A549 (cell line): Measurements from ENCODE around the gene ROBO1. TPM values are rescaled to one million over a fixed set of nuclear protein-coding genes. Genes with fewer than 3 reads are reported as not detected.

ENCODE experiments used
- ATAC-seq, 2 experiments: fragments of 200-7000 bp in 1 of 2; fragments of >200 bp in 1 of 2; cut with Nextera tagmentation in 1 of 2; cut with Tn5 transposase in 1 of 2; 3 replicates each; pipeline versions ENCODE4 v1.8.0 to v1.9.1; 2018 to 2020; ENCODE audit warnings: mild to moderate bottlenecking in 1 of 2, moderate library complexity in 1 of 2
- CTCF ChIA-PET: fragments of 300-600 bp; sonication (Branson Sonifier 250); formaldehyde crosslinking; extraction: SDS; loops from one replicate; lab custom pipeline; 2021; ENCODE audit warnings: antibody characterized with exemption, inconsistent platforms; lab: Yijun Ruan, JAX
- POLR2A ChIA-PET: fragments of 350-600 bp; formaldehyde crosslinking; extraction: SDS; loops from one replicate; lab custom pipeline; 2021; ENCODE audit warnings: antibody characterized with exemption, inconsistent platforms; lab: Yijun Ruan, JAX
- DNase-seq, 2 experiments: peaks; one replicate each; pipeline versions ENCODE4 v3.0.0 to v3.0.0-alpha.2; 2011 to 2016; ENCODE audit warnings: low read depth in 1 of 2, low spot score in 1 of 2
- FAIRE-seq: peaks from 2 replicates; lab custom pipeline; 2011; peaks lifted over from hg19 to GRCh38; lab: Jason Lieb, UNC
- H3K27ac ChIP-seq, 2 experiments: fragments of >200 bp; sonication (Bioruptor Twin); formaldehyde crosslinking; 3 replicates each; pipeline ENCODE4 v1.5.1; 2016 to 2017
- H3K4me1 ChIP-seq: fragments of >200 bp; sonication (Bioruptor Twin); formaldehyde crosslinking; 3 replicates; pipeline ENCODE4 v1.6.1; 2016
- H3K4me2 ChIP-seq: fragments of >200 bp; sonication (Bioruptor Twin); formaldehyde crosslinking; 3 replicates; pipeline ENCODE4 v1.6.1; 2016
- H3K4me3 ChIP-seq: fragments of >200 bp; sonication (Bioruptor Twin); formaldehyde crosslinking; 3 replicates; pipeline ENCODE4 v1.5.1; 2016
- H3K9me3 ChIP-seq: fragments of >200 bp; sonication (Bioruptor Twin); formaldehyde crosslinking; 3 replicates; pipeline ENCODE4 v1.6.1; 2016
- CEBPB ChIP-seq, 2 experiments: fragments of >200 bp in 1 of 2; sonication (Bioruptor Twin) in 1 of 2; formaldehyde crosslinking in 1 of 2; IDR thresholded peaks; 2 replicates each; pipeline ENCODE4 v1.6.1; 2012 to 2016
- CHD2 ChIP-seq: fragments of 150-350 bp; IDR thresholded peaks from 2 replicates; pipeline ENCODE4 v1.6.1; 2014; ENCODE audit warnings: low read length; ENCODE audit not compliant: partially characterized antibody
- JUNB ChIP-seq: fragments of >200 bp; sonication (Bioruptor Twin); formaldehyde crosslinking; IDR thresholded peaks from 2 replicates; pipeline ENCODE4 v1.6.1; 2016
- KDM5A ChIP-seq: fragments of 200-600 bp; sonication (generic); IDR thresholded peaks from 2 replicates; pipeline ENCODE4 v1.6.1; 2016; ENCODE audit warnings: antibody characterized with exemption, mild to moderate bottlenecking
- MAZ ChIP-seq: fragments of 150-350 bp; IDR thresholded peaks from 2 replicates; pipeline ENCODE4 v1.6.1; 2014; ENCODE audit warnings: antibody characterized with exemption, low read depth, low read length, borderline replicate concordance
- MYC ChIP-seq: IDR thresholded peaks from 2 replicates; pipeline ENCODE4 v1.6.1; 2012; ENCODE audit warnings: mild to moderate bottlenecking, inconsistent platforms, low read length, improper control_type of control experiment, borderline replicate concordance
- NFE2L2 ChIP-seq: fragments of 150-350 bp; conservative IDR thresholded peaks from 2 replicates; pipeline ENCODE4 v1.6.1; 2014; ENCODE audit warnings: low read length
- NPAS2 ChIP-seq: fragments of 250-450 bp; sonication (Bioruptor Pico); IDR thresholded peaks from 2 replicates; pipeline ENCODE4 v1.8.0; 2022; ENCODE audit warnings: mild to moderate bottlenecking, moderate library complexity, borderline replicate concordance
- PHF8 ChIP-seq: fragments of 200-600 bp; sonication (generic); IDR thresholded peaks from 2 replicates; pipeline ENCODE4 v1.6.1; 2016; ENCODE audit warnings: low read depth, mild to moderate bottlenecking, antibody characterized with exemption, moderate library complexity, borderline replicate concordance
- TFCP2L1 ChIP-seq: fragments of 250-450 bp; sonication (Bioruptor Pico); IDR thresholded peaks from 2 replicates; pipeline ENCODE4 v1.5.0; 2021; ENCODE audit warnings: mild to moderate bottlenecking
- TP53 ChIP-seq: fragments of 250-450 bp; sonication (Bioruptor Pico); IDR thresholded peaks from 2 replicates; pipeline ENCODE4 v1.5.0; 2021; ENCODE audit warnings: mild to moderate bottlenecking, moderate library complexity
- WGBS: methylation state at CpG from one replicate; pipeline ENCODE4 v1.1.6; 2017; ENCODE audit errors: missing lambda C conversion rate; 5-methylcytosine and 5-hydroxymethylcytosine counted together
- polyA plus RNA-seq, 4 experiments: library from polyadenylated mRNA; depleted of rRNA in 3 of 4; stranded (reverse); fragments of >200 nt; fragmentation: RNase III in 1 of 4; extraction: RNeasy Plus Mini Kit Qiagen cat#74134 plus additional on column Dnase treatment in 1 of 4; gene quantifications; 2 replicates in 3 of 4; 3 replicates in 1 of 4; pipeline ENCODE4 v1.2.3, GENCODE V29; 2011 to 2017
- TF ChIP-seq, protein P1 (sequence below): fragments of >200 bp; sonication (Bioruptor Twin); formaldehyde crosslinking; IDR thresholded peaks from 2 replicates; pipeline ENCODE4 v1.6.1; 2016
- TF ChIP-seq, protein P2 (sequence below): fragments of >200 bp; sonication (Bioruptor Twin); formaldehyde crosslinking; IDR thresholded peaks from 3 replicates; pipeline ENCODE4 v1.6.1; 2016
- TF ChIP-seq, protein P3 (sequence below): IDR thresholded peaks from 2 replicates; pipeline ENCODE4 v1.6.1; 2012
- TF ChIP-seq, protein P4 (sequence below): fragments of 200-600 bp; sonication (generic); IDR thresholded peaks from 2 replicates; pipeline ENCODE4 v1.6.1; 2016; ENCODE audit warnings: antibody characterized with exemption, mild to moderate bottlenecking, moderate library complexity

ROBO1 gene
- polyA plus RNA-seq, 2 of the 4 experiments (the other 2 are of a cell fraction), result 25.3 to 35.6 TPM

DNA sequence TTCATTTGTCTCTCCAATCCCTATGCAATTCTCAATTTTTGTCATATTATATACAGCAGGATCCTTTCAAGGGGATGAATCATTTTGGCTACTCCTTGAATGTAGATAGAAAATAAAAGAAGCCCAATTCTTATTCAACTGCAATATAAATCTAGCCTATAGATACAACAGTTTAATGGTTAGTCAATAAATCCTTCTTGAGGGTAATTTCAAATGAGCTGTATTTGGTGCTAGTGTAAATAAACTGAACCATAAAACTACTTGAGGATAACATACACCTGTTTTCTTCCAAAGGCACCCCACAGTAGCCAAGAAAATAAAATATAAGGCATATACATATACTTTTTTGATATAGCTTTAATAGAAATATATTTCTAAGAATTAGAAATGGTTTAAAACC lies 830.3 kb downstream of the ROBO1 start:
- ChIA-PET POLR2A (no interaction called here), CTCF (no interaction called here)
- FAIRE-seq (no peak), DNase-seq (no peak), ATAC-seq (no peak)
- TF ChIP-seq CEBPB (IDR thresholded peaks at IDR 0.05) (no peak), TP53 (CRISPR knock-in tag) (no peak), KDM5A (no peak), MAZ (no peak), TFCP2L1 (CRISPR knock-in tag) (no peak)
- TF ChIP-seq, protein P1, sequence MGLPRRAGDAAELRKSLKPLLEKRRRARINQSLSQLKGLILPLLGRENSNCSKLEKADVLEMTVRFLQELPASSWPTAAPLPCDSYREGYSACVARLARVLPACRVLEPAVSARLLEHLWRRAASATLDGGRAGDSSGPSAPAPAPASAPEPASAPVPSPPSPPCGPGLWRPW, result no peak
- TF ChIP-seq, protein P2, sequence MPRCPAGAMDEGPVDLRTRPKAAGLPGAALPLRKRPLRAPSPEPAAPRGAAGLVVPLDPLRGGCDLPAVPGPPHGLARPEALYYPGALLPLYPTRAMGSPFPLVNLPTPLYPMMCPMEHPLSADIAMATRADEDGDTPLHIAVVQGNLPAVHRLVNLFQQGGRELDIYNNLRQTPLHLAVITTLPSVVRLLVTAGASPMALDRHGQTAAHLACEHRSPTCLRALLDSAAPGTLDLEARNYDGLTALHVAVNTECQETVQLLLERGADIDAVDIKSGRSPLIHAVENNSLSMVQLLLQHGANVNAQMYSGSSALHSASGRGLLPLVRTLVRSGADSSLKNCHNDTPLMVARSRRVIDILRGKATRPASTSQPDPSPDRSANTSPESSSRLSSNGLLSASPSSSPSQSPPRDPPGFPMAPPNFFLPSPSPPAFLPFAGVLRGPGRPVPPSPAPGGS, result no peak
- Histone ChIP-seq H3K4me1 (peaks cover 10% of the 10 kb centered on the region; the same call in 2 of the 3 replicates), H3K4me2 (no peak overlapping the region), H3K27ac (no peak overlapping the region), H3K9me3 (no peaks in the 10 kb centered on the region), H3K4me3 (no peak overlapping the region)

DNA sequence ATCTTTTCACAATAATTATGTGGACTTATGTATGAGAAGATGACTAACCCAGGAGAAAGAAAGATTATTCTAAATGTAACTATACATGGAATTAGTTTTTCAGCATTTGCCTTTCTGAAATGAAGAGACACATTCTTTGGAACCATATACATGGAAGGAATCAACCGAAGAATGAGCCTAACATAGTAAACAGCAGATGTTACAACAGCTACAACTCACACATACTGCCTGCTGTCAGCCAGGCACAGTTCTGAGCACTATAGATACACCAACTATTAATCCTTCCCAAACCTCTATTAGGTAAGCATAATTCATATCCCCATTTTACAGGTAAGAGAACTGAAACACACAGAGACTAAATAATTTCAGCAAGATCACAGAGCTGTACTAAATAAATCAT lies 840.0 kb downstream of the ROBO1 start:
- CTCF ChIA-PET, result no interaction called here
- H3K9me3 ChIP-seq, result no peaks in the 10 kb centered on the region
- H3K27ac ChIP-seq, result no peak overlapping the region
- WGBS, result 37% methylated on average over 1 of the region's 1 CpG
- TF ChIP-seq PHF8, result no peak
- TF ChIP-seq, protein P3, sequence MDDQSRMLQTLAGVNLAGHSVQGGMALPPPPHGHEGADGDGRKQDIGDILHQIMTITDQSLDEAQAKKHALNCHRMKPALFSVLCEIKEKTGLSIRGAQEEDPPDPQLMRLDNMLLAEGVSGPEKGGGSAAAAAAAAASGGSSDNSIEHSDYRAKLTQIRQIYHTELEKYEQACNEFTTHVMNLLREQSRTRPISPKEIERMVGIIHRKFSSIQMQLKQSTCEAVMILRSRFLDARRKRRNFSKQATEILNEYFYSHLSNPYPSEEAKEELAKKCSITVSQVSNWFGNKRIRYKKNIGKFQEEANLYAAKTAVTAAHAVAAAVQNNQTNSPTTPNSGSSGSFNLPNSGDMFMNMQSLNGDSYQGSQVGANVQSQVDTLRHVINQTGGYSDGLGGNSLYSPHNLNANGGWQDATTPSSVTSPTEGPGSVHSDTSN, result no peak
- TF ChIP-seq, protein P4, sequence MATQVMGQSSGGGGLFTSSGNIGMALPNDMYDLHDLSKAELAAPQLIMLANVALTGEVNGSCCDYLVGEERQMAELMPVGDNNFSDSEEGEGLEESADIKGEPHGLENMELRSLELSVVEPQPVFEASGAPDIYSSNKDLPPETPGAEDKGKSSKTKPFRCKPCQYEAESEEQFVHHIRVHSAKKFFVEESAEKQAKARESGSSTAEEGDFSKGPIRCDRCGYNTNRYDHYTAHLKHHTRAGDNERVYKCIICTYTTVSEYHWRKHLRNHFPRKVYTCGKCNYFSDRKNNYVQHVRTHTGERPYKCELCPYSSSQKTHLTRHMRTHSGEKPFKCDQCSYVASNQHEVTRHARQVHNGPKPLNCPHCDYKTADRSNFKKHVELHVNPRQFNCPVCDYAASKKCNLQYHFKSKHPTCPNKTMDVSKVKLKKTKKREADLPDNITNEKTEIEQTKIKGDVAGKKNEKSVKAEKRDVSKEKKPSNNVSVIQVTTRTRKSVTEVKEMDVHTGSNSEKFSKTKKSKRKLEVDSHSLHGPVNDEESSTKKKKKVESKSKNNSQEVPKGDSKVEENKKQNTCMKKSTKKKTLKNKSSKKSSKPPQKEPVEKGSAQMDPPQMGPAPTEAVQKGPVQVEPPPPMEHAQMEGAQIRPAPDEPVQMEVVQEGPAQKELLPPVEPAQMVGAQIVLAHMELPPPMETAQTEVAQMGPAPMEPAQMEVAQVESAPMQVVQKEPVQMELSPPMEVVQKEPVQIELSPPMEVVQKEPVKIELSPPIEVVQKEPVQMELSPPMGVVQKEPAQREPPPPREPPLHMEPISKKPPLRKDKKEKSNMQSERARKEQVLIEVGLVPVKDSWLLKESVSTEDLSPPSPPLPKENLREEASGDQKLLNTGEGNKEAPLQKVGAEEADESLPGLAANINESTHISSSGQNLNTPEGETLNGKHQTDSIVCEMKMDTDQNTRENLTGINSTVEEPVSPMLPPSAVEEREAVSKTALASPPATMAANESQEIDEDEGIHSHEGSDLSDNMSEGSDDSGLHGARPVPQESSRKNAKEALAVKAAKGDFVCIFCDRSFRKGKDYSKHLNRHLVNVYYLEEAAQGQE, result no peak
- TF ChIP-seq NFE2L2, result no peak
- no peak overlapping the region for H3K4me2 ChIP-seq
- H3K4me1 ChIP-seq, result no peaks in the 10 kb centered on the region
- ATAC-seq (no peak), FAIRE-seq (no peak), DNase-seq (no peak)
- POLR2A ChIA-PET, result no interaction called here
- no peak overlapping the region for H3K4me3 ChIP-seq

DNA sequence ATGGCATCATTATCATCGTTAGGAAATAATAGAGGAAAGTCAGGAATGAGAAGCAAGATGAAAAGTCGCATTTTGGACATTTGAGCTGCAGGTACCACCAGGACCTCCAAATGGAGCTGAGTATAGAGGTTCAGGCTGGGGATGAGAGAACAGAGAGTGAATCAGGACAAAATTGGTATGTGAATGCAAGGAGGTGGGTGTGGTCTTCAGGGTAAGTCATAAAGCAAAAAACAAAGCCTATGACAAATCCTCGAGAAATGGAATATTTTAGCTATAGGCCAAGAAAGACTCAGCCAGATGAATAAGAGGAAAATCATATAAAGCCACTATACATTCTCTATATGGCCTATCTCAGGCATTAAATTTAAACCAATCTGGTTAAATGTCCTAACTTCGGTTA lies 841.3 kb downstream of the ROBO1 start:
- ATAC-seq (no peak), FAIRE-seq (no peak), DNase-seq (no peak)
- H3K27ac ChIP-seq, result no peak overlapping the region
- H3K4me1 ChIP-seq, result no peaks in the 10 kb centered on the region
- H3K4me3 ChIP-seq, result no peak overlapping the region
- H3K9me3 ChIP-seq, result no peaks in the 10 kb centered on the region
- TF ChIP-seq CHD2 (no peak), MYC (no peak), JUNB (no peak), MAZ (no peak), NPAS2 (CRISPR knock-in tag) (no peak)
- H3K4me2 ChIP-seq, result no peak overlapping the region
- ChIA-PET POLR2A (no interaction called here), CTCF (interaction anchor here (0.6 kb wide), 1 partner anchor 214 kb away, joined by 3 read pairs; no protein-coding TSS in a partner anchor)
- WGBS, result 62% methylated on average over 4 of the region's 4 CpGs
